ENCODE data around the gene CD19.
A peak's percentile ranks its signal among the peaks of the same experiment; 100 is the strongest.
"Not testable (repeated sequence)": the region's sequence is repeated elsewhere in the genome, so short reads cannot be mapped to it uniquely, and the experiment has no call there.

Gene CD19

GRCh38 chr16:28937222-28937876 is 5.6 kb downstream of the CD19 start:
- no peak for DNase-seq

DNA sequence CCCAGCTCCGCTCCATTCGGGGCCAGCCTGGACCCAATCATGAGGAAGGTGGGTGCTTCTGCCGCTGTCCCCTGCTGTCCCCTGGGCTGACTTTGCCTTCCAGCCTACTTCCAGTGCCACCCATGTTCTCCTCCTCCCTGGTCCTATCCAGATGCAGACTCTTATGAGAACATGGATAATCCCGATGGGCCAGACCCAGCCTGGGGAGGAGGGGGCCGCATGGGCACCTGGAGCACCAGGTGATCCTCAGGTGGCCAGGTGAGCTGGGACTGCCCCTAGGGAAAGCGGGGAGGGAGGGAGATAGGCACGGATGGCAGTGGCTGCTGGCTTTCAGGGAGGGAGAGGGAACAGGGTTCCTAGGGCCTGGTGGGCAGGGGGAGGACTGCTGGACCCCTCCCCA is 7.0 kb downstream of the CD19 start:
- no peak for DNase-seq

DNA sequence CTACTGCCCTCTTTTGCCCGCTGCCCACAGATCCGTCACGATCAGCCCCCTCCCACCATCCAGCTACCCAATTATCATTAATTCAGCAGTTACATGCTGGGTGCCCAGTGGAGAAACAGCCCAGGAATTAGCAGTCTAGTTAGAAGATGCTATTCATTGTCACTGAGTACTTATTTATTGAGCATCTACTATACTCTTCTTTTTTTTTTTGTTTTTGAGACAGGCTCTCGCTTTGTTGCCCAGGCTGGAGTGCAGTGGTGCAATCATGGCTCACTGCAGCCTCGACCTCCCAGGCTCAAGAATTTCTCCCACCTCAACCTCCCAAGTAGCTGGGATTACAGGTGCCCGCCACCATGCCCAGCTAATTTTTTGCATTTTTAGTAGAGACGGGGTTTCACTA is 8.1 kb downstream of the CD19 start:
- not testable (repeated sequence) for DNase-seq

DNA sequence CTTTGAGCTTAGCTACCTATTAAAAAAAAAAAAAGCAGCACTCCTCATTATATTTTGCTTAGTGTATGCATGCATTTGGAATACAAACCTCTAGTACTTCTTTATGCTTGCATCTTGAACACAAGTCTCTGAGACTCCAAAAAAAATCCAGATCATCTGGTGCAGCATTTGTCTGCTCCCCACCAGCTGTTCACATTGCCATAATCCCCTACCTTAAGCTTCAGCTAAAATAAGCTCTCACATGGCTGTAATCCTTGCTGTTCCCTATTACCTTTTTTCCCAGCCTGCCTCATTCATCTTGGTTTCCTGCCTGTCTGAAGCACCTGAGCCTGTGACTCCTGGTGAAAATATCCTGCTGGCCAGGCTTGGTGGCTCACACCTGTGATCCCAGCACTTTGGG is 11.5 kb downstream of the CD19 start:
- DNase-seq, result no peak

DNA sequence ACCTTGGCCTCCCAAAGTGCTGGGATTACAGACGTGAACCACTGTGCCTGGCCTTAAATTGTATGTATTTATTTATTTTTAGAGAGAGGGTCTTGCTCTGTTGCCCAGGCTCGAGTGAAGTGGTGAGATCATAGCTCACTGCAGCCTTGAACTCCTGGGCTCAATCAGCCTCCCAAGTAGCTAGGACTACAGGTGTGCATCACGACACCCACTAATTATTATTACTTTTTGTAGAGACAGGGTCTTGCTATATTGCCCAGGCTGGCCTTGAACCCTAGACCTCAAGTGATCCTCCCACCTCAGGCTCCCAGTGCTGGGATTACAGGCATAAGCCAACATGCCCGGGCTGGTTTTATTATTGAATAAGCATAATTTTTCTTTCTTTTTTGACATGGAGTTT is 14.9 kb downstream of the CD19 start:
- DNase-seq, result no peak

DNA sequence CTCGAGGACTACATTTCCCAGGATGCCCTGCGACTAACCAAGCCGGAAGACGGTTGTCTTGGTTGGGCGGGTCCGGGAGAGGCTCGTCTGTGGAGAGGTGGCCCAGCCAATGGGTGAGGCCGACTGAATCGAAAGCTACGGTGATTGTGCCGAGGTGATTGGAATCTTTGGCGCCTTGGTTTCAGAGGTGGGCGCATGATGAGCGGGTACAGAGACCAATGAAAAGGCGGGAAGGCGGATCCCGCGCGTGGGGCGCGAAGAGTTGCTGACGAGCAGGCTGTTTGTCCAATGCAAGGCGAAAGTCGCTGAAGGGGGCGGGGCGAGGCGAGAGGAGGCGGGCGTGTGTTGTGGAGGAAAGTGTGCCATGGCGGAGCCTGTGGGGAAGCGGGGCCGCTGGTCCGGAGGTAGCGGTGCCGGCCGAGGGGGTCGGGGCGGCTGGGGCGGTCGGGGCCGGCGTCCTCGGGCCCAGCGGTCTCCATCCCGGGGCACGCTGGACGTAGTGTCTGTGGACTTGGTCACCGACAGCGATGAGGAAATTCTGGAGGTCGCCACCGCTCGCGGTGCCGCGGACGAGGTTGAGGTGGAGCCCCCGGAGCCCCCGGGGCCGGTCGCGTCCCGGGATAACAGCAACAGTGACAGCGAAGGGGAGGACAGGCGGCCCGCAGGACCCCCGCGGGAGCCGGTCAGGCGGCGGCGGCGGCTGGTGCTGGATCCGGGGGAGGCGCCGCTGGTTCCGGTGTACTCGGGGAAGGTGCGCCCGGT is 19.1 kb downstream of the CD19 start, which contains the start of gene NFATC2IP:
TSS of gene NFATC2IP (plus strand) at position 290 of the 762 bp plus-strand sequence. CDS start at position 365, 75 bp downstream.
- peak; percentile 100 for DNase-seq

DNA sequence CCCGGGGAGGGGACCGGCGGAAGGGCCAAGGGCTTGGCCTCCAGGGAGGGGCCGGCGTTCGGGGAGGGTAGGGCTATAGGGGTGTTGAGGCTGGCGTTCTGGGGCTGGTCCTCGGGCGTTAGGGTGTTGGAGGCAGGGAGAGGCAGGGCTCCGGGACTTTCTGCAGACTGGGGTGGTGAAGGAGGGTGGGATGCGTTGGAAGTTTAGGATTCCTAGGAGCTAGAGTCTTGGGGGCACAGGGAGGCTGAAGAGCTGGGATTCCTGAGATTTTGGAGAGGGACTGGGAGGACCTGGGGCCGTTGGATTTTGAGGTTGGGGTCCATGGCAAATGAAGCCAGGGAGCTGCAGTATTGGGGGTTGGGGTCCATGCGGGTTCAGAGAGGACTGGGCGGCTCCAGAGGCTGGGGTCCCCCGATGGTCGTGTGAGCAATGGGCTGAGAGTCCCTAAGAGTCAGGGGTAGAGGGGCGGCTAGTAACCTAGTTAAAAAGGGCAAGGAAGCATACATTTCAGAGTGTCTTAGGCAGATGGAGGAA is 19.7 kb downstream of the CD19 start:
- peak; percentile 57 for DNase-seq

- no peak for DNase-seq
Observed at GRCh38 chr16:28958216-28958615, 26.4 kb downstream of the CD19 start.

- DNase-seq, result no peak
Observed at GRCh38 chr16:28958836-28959235, 27.1 kb downstream of the CD19 start.

- no peak for DNase-seq
Observed at GRCh38 chr16:28964072-28964471, 32.3 kb downstream of the CD19 start.

DNA sequence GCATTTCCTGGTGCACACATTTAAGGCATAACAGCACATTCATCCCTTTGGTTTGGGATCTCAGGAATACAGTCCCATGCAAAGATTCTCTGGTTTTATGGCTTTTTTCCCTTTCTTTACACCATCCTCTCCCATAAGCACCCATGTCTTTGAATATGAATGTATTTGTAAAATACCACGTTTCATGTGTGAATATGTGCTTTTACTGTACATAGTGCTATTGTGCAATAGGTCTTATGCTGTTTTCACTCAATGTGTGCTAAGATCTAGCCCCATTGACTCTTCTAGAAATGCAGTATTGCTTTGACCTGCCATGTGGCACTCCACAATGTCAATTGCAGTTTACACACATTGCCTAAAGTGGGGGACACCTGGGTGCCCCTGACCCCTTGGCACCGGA is 32.7 kb downstream of the CD19 start:
- no peak for DNase-seq

GRCh38 chr16:28967156-28967555 is 35.4 kb downstream of the CD19 start:
- DNase-seq, result no peak

DNA sequence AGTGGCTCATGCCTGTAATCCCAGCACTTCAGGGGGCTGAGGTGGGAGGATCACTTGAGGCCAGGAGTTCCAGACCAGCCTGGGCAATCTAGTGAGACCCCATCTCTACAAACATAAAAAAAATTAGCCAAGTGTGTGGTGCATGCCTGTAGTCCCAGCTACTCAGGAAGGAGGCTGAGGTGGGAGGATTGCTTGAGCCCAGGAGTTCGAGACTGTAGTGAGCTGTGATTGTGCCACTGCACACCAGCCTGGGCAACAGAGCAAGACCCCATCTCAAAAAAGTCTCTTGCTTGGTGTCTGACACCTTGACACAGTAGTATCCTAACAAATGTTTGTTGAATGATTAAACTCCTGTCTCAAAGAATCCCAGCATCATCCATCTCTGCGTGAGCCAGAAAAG is 37.9 kb downstream of the CD19 start:
- DNase-seq, result not testable (repeated sequence)

GRCh38 chr16:28974007-28974436 is 42.3 kb downstream of the CD19 start:
- DNase-seq, result peak; percentile 46

DNA sequence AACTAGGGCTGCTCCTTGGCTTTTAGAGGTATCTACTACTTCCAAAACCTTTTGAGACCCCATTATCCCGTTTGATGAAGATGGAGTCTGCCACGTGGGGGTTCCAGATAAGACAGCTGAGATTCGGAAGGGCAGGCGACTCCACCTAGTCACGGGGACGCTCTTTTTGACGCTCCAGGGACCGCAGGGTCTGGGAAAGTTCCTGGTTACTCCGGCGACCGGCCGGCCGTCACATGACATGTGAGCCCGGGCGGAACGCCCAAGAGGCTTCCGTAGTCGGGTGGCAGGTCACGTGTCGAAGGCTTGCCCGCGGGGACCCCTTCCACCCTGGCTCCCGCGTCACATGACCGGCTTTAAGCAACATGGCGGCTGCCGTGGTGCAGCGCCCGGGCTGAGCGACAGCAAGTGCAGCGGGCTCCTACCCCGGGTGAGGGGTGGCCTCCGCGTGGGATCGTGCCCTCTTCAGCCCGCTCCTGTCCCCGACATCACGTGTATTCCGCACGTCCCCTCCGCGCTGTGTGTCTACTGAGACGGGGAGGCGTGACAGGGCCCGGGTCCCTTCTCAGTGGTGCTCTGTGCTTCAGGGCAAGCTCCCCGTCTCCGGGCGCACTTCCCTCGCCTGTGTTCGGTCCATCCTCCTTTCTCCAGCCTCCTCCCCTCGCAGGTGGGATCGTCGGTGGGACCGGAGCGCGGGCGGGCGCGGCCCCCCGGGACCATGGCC is 42.8 kb downstream of the CD19 start, which contains the start of gene SPNS1:
TSS of gene SPNS1 (plus strand) at position 342 of the 721 bp plus-strand sequence. CDS start at position 716, 374 bp downstream.
- DNase-seq, result peak; percentile 98

DNA sequence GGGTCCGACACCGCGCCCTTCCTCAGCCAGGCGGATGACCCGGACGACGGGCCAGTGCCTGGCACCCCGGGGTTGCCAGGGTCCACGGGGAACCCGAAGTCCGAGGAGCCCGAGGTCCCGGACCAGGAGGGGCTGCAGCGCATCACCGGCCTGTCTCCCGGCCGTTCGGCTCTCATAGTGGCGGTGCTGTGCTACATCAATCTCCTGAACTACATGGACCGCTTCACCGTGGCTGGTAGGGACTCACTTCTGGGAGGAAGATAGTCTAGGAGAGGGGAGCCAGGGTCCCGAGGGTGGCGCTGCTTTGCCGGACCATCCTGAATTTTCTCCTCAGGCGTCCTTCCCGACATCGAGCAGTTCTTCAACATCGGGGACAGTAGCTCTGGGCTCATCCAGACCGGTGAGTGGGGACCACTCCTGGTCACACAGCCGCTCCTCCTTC is 43.4 kb downstream of the CD19 start:
- DNase-seq, result no peak

DNA sequence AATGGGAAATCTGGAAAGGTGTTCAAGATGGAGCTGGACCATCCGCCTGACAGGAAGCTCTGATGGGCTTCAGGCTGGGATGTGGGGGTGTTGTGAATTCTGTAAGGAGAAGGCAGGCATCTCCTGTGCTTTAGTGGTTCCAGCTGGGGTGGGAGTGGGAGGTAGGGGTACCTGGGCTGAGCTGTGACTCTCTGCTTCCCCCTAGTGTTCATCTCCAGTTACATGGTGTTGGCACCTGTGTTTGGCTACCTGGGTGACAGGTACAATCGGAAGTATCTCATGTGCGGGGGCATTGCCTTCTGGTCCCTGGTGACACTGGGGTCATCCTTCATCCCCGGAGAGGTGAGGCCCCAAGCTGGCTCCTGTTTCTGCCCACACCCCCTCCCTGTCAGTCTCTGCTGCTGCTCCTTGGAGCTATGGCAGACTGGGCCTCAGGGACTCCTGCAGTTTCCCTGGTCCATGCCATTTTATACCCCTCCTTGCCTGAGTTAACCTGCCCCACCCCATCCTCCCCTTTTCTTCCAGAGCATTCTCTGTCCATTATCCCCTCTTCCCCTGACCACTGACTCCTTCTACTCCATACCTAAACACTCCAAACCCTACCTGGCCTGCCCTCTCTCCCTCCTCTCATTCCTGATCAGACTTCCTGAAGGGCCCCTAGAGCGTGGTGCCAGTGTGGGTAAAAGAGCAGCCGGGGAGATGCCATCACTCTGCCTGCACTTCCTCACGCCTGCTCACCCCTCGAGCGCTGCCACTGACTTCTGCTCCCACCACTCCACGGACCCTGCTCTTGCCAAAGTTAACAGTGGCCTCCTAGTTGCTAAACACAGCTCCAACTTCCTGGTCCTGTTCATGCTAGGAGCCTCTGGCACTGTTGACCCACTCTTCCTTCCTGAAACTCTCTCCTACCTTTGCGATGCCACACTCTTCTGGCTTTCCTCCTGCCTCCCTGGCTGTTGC is 46.2 kb downstream of the CD19 start:
- DNase-seq, result no peak

- DNase-seq, result not testable (repeated sequence)
Observed at GRCh38 chr16:28980330-28980729, 48.6 kb downstream of the CD19 start.

- no peak for DNase-seq
Observed at GRCh38 chr16:28980929-28981328, 49.2 kb downstream of the CD19 start.

GRCh38 chr16:28981517-28981916 is 49.7 kb downstream of the CD19 start:
- DNase-seq, result peak; percentile 67

DNA sequence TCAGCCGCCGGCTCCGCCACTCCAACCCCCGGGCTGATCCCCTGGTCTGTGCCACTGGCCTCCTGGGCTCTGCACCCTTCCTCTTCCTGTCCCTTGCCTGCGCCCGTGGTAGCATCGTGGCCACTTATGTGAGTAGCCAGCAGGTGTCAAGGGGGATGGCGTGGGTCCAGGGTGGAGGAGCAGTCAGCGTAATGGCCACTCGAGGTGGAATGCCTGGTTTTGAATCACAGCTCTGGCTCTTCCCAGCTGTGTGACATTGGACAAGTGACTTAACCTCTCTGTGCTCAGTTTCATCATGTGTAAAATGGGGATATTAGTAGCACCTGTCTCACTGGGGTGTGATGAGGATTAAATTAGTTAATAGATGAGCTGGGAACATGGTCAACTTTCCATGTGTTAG is 50.6 kb downstream of the CD19 start:
- no peak for DNase-seq

DNA sequence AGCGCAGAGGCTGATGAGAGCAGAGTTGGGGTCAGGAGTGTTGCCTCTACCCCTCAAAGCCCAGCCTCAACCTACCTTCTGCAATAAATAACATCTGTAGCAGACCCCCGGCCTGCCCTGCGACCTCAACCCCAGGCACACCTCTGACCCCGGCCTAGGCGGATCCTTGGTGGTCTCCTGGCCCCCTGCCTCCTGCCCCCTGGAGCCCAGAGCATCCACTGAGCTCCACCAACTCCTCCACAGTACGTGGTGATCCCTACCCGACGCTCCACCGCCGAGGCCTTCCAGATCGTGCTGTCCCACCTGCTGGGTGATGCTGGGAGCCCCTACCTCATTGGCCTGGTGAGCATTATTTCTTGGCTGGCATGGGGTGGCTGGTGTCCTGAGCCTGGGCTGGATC is 51.2 kb downstream of the CD19 start:
- DNase-seq, result no peak

All from activated CD4-positive, alpha-beta T cell treated with anti-CD3 and anti-CD28 coated beads, Interleukin-10, Interleukin-2, amounts not matched to agents 100 ng/mL and 50 ng/mL, durations not matched to agents 16 hours and 8 hours (primary cell).